Motor neuron (in vitro differentiated cells): ENCODE measurements around the gene RELN. TPM values are rescaled to one million over a fixed set of nuclear protein-coding genes. Genes with fewer than 3 reads are reported as not detected.

Experiments
- ATAC-seq, 8 experiments: fragments of 200-7000 bp; cut with Tn5 transposase; replicated peaks in 6 of 8; 2 replicates each; pipeline ENCODE4 v1.8.0; 2021; ENCODE audit warnings: mild to moderate bottlenecking in 8 of 8, moderate library complexity in 8 of 8
- H3K27ac ChIP-seq, 2 donors: fragments of 250-450 bp; sonication (Bioruptor Pico); 2 replicates each; pipeline ENCODE4 v1.9.0; 2021; ENCODE audit warnings: antibody characterized with exemption in 2 of 2, mild to moderate bottlenecking in 2 of 2, moderate library complexity in 1 of 2
- H3K4me1 ChIP-seq, 2 donors: fragments of 250-450 bp; sonication (Bioruptor Pico); replicated peaks in 1 of 2; 2 replicates each; pipeline ENCODE4 v1.6.1; 2021; ENCODE audit warnings: antibody characterized with exemption in 2 of 2, mild to moderate bottlenecking in 2 of 2, moderate library complexity in 1 of 2
- H3K4me3 ChIP-seq, 5 donors: fragments of 250-450 bp; sonication (Bioruptor Pico); 2 replicates each; pipeline ENCODE4 v1.9.0; 2021; ENCODE audit warnings: antibody characterized with exemption in 5 of 5, mild to moderate bottlenecking in 5 of 5, moderate library complexity in 4 of 5
- WGBS, 10 experiments: fragments of 450-650 bp; shearing (Covaris generic); methylation state at CpG; one replicate each; pipeline ENCODE4 v1.0.0; 2022; 5-methylcytosine and 5-hydroxymethylcytosine counted together
- in situ Hi-C, 9 experiments: fragments of 400-800 bp; cut with MboI; loops; one replicate each; pipeline ENCODE4 v1.15.0; 2021; ENCODE audit warnings: low sequenced_read_pairs in 9 of 9, low pct_unique_long_range_greater_than_20kb in 2 of 9; ENCODE audit not compliant: unreplicated experiment in 9 of 9
- total RNA-seq, 8 experiments: library from RNA; unstranded; fragments of 300-600 nt; gene quantifications; 2 replicates each; pipeline versions ENCODE4 v1.2.3 to v1.2.4, GENCODE V29; 2022

RELN gene
- total RNA-seq, 8 experiments from 2014 or later: 0.36 to 72.9 (median 35.2) TPM

- ATAC-seq: no peak
- in situ Hi-C loops: loop anchor here in 1 of 9 experiments (25.0 kb wide), 1 partner anchor 213 kb away; no protein-coding TSS in a partner anchor
- 0 to 100% (median 79%) methylated on average over 1 to 2 of the region's 2 CpGs; no CpG with 5 or more reads in 2 of the 10 experiments for WGBS, 10 experiments
- Histone ChIP-seq H3K4me3 (no peak overlapping the region), H3K27ac (no peak overlapping the region), H3K4me1 (peaks cover 0 to 14% of the 10 kb centered on the region in 2 donors)
Measured at GRCh38 chr7:103649052-103649451, 340.4 kb downstream of the RELN start.

GRCh38 chr7:103648135-103648534 lies 341.3 kb downstream of the RELN start:
- Histone ChIP-seq H3K4me3 (no peak overlapping the region), H3K27ac (no peak overlapping the region), H3K4me1 (peaks cover 0 to 14% of the 10 kb centered on the region in 2 donors)
- no peak for ATAC-seq
- 0 to 88% (median 53%) methylated on average over 1 of the region's 1 CpG; no CpG with 5 or more reads in 4 of the 10 experiments for WGBS, 10 experiments
- in situ Hi-C loops: loop anchor here in 1 of 9 experiments (25.0 kb wide), 1 partner anchor 214 kb away; no protein-coding TSS in a partner anchor

GRCh38 chr7:103644319-103644718 lies 345.1 kb downstream of the RELN start:
- 30 to 94% (median 82%) methylated on average over 1 to 2 of the region's 2 CpGs for WGBS, 10 experiments
- Histone ChIP-seq H3K4me3 (no peak overlapping the region), H3K27ac (no peak overlapping the region), H3K4me1 (no peaks in the 10 kb centered on the region)
- no peak for ATAC-seq
- in situ Hi-C loops: loop anchor here in 1 of 9 experiments (25.0 kb wide), 1 partner anchor 218 kb away; no protein-coding TSS in a partner anchor

- ATAC-seq: no peak
- Histone ChIP-seq H3K27ac (no peak overlapping the region), H3K4me1 (no peaks in the 10 kb centered on the region), H3K4me3 (no peak overlapping the region)
- WGBS, 10 experiments: 41 to 96% (median 82%) methylated on average over 2 to 5 of the region's 5 CpGs
- in situ Hi-C loops: loop anchor here in 1 of 9 experiments (25.0 kb wide), 1 partner anchor 222 kb away; no protein-coding TSS in a partner anchor
Measured at GRCh38 chr7:103640031-103640779, 349.3 kb downstream of the RELN start.

- Histone ChIP-seq H3K27ac (no peak overlapping the region), H3K4me1 (no peaks in the 10 kb centered on the region), H3K4me3 (no peak overlapping the region)
- WGBS, 10 experiments: 0 to 73% (median 33%) methylated on average over 1 to 3 of the region's 3 CpGs; no CpG with 5 or more reads in 1 of the 10 experiments
- in situ Hi-C loops: loop anchor here in 1 of 9 experiments (25.0 kb wide), 1 partner anchor 225 kb away; no protein-coding TSS in a partner anchor
- ATAC-seq: no peak
Measured at GRCh38 chr7:103637726-103638125, 351.7 kb downstream of the RELN start.

- in situ Hi-C loops: loop anchor here in 1 of 9 experiments (25.0 kb wide), 1 partner anchor 225 kb away; no protein-coding TSS in a partner anchor
- H3K4me3 ChIP-seq: no peak overlapping the region
- no peak overlapping the region for H3K27ac ChIP-seq
- ATAC-seq: peak in 2 of 8 experiments; percentile 39 to 82
- H3K4me1 ChIP-seq: no peaks in the 10 kb centered on the region
- 0 to 100% (median 50%) methylated on average over 1 of the region's 1 CpG; no CpG with 5 or more reads in 1 of the 10 experiments for WGBS, 10 experiments
Measured at GRCh38 chr7:103637094-103637493, 352.4 kb downstream of the RELN start.

GRCh38 chr7:103636153-103636552 lies 353.3 kb downstream of the RELN start:
- Histone ChIP-seq H3K4me3 (no peak overlapping the region), H3K27ac (no peak overlapping the region), H3K4me1 (no peaks in the 10 kb centered on the region)
- peak in 1 of 8 experiments; percentile 45 for ATAC-seq
- in situ Hi-C loops: loop anchor here in 1 of 9 experiments (25.0 kb wide), 1 partner anchor 226 kb away; no protein-coding TSS in a partner anchor
- WGBS, 10 experiments: 20 to 100% (median 82%) methylated on average over 1 to 5 of the region's 5 CpGs

GRCh38 chr7:103632972-103633371 lies 356.5 kb downstream of the RELN start:
- Histone ChIP-seq H3K4me1 (peaks cover 0 to 5% of the 10 kb centered on the region in 2 donors), H3K27ac (no peak overlapping the region), H3K4me3 (no peak overlapping the region)
- in situ Hi-C loops: loop anchor here in 1 of 9 experiments (25.0 kb wide), 1 partner anchor 229 kb away; no protein-coding TSS in a partner anchor
- 11 to 100% (median 90%) methylated on average over 1 of the region's 1 CpG; no CpG with 5 or more reads in 2 of the 10 experiments for WGBS, 10 experiments
- ATAC-seq: no peak

GRCh38 chr7:103632005-103632639 lies 357.3 kb downstream of the RELN start:
- peaks cover 0 to 5% of the 10 kb centered on the region in 2 donors for H3K4me1 ChIP-seq
- no peak overlapping the region for H3K27ac ChIP-seq
- H3K4me3 ChIP-seq: no peak overlapping the region
- in situ Hi-C loops: loop anchor here in 1 of 9 experiments (25.0 kb wide), 1 partner anchor 230 kb away; no protein-coding TSS in a partner anchor
- no peak for ATAC-seq
- WGBS, 10 experiments: 0 to 83% (median 68%) methylated on average over 1 to 5 of the region's 5 CpGs

- ATAC-seq: peak in 4 of 8 experiments; percentile 39 to 78 (median 42)
- 20 to 100% (median 90%) methylated on average over 1 to 2 of the region's 2 CpGs; no CpG with 5 or more reads in 3 of the 10 experiments for WGBS, 10 experiments
- no peak overlapping the region for H3K4me3 ChIP-seq
- H3K27ac ChIP-seq: no peak overlapping the region
- in situ Hi-C loops: loop anchor here in 1 of 9 experiments (25.0 kb wide), 1 partner anchor 232 kb away; no protein-coding TSS in a partner anchor
- H3K4me1 ChIP-seq: peaks cover 0 to 5% of the 10 kb centered on the region in 2 donors
Measured at GRCh38 chr7:103630318-103630717, 359.1 kb downstream of the RELN start.

- Histone ChIP-seq H3K4me3 (no peak overlapping the region), H3K4me1 (peaks cover 0 to 5% of the 10 kb centered on the region in 2 donors), H3K27ac (no peak overlapping the region)
- in situ Hi-C loops: loop anchor here in 1 of 9 experiments (25.0 kb wide), 1 partner anchor 234 kb away; no protein-coding TSS in a partner anchor
- no peak for ATAC-seq
- WGBS, 10 experiments: 79 to 100% (median 100%) methylated on average over 1 to 2 of the region's 2 CpGs; no CpG with 5 or more reads in 4 of the 10 experiments
Measured at GRCh38 chr7:103628742-103629141, 360.7 kb downstream of the RELN start.

- Histone ChIP-seq H3K4me3 (no peak overlapping the region), H3K27ac (no peak overlapping the region), H3K4me1 (peaks cover 0 to 5% of the 10 kb centered on the region in 2 donors)
- in situ Hi-C loops: loop anchor here in 1 of 9 experiments (25.0 kb wide), 1 partner anchor 236 kb away; no protein-coding TSS in a partner anchor
- ATAC-seq: no peak
- WGBS, 10 experiments: 0 to 86% (median 57%) methylated on average over 1 of the region's 1 CpG; no CpG with 5 or more reads in 2 of the 10 experiments
Measured at GRCh38 chr7:103626776-103627175, 362.7 kb downstream of the RELN start.
